ENCODE measurements around the gene LRRC37A2.
"Not testable (repeated sequence)": the region's sequence is repeated elsewhere in the genome, so short reads cannot be mapped to it uniquely, and the experiment has no call there.

The LRRC37A2 gene

DNA sequence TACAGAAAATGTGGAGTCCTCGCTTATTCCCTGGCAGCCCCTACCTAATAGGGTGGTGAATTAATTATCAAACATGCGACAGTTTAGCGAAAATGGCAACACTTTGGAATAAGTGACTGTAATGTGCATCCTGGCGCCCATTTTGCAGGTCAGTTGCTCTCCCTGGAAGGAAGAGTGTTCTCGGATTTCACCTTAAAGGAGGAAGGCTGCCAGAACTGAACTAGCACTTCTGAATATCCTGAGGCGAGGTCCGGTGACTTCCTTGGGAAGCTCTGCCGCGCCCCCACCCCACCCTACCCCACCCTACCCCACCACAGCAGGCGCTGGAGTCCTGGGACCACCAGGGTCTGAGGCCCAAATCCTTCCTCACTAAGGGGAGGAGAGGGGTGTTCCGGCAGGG lies at the start of gene LRRC37A2:
LRRC37A2 (plus strand) TSS at position 301 of the 400 bp plus-strand sequence. CDS start 245 bp downstream, outside the sequence.
- not testable (repeated sequence) for DNase-seq

DNA sequence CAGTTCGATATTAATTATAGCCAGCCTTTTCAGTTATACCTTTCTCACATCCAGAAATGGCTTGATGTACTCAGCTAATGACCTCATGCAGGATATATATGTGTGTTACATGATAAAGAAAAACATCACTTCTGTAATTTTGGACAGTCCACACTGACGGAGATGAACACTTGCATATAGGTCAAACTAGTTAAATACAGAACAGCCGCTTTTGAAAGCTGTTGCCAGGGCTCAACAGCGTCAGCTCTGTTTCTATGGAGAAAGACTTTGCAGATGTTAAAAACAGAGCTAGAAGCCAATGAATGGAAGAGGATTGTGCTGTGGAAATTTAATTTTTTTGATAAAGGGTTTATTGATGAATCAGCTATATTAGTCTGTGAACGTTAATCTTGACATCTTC lies 44.6 kb upstream of the LRRC37A2 start:
- DNase-seq, result not testable (repeated sequence)

DNA sequence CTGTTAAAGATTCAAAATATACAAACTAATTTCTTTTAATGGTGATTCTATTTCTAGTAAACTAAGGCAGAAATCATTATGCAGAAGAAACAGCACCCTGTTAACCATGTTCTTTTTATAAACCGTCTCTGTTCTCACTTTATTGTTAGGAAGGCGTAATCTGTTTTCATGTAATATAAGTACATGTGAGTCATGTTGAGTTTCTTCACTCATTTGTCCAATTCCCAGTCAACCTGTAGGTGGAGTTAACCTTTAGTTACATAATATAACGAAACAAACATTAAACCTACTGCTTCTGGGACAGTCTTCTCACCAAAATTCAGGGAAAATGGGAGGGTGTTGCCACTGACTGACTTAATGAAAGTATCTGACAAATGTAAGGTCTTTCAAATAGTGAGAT lies 37.8 kb upstream of the LRRC37A2 start:
- DNase-seq, result not testable (repeated sequence)

DNA sequence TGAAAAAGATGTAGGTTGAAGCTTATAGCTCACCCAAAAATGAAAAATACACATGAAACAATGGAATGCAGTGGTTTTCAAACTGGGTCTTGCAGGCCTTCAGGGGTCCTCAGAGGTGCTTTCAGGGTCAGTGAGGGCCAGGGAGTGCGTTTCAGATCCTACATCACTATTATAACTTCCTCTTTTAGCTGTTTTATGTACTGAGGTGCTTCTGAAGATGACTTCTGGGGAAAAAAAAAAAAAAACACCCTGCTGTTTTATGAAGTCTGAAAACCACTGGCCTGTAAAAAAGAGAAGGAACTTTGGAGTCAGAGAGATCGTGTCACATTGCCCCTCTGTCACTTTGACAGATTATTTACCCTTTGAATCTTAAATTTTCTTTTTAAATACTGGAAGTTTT lies 36.7 kb upstream of the LRRC37A2 start:
- not testable (repeated sequence) for DNase-seq

DNA sequence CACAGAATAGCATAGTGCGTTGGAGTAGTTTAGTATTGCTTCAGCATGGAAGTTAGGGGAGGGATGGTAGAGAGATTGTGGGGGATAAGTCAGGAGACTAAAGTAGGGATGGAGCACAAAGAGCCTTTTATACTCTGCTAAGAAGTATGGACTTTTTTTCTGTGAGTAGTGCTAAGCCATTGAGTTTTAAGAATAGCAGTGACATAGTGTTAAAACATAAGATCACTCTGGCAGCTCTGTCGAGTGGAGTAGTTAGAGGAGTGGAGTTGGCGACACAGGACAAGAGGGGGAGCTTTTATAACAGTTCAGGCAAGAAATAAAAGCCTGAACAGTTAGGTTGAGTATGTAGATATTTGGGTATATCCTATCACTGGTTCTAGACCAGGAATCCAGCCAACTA lies 33.4 kb upstream of the LRRC37A2 start:
- DNase-seq, result not testable (repeated sequence)

DNA sequence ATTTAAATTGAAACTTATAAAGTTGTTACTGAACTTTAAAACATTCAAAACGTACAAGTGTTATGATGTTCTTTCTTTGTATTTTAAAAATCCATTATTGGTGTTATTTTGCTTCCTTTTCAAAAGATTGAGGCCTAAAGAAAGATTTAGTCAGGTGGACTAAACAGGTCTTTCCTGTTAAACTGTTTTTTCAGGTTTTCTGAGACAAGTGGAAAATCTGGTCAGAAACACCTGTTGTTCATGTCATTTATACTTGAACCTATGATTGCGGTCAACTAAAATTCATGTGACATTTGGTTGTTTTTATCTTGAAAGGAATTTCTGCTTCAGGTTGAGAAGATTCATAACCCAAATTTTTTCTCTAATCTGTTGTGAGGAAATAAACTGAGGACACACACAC lies 31.0 kb upstream of the LRRC37A2 start:
- not testable (repeated sequence) for DNase-seq

DNA sequence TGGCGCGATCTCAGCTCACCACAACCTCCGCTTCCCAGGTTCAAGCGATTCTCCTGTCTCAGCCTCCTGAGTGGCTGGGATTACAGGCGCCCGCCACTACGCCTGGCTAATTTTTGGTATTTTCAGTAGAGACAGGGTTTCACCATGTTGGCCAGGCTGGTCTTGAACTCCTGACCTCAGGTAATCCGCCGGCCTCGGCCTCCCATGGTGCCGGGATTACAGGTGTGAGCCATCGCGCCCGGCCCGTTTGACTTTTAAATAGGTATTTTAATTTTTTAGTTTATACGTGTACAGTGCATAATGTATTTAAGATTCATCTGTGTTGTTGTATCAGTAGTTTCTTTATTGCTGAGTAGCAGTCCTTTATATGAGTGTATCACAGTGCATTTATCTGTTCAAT lies 20.2 kb upstream of the LRRC37A2 start:
- not testable (repeated sequence) for DNase-seq

DNA sequence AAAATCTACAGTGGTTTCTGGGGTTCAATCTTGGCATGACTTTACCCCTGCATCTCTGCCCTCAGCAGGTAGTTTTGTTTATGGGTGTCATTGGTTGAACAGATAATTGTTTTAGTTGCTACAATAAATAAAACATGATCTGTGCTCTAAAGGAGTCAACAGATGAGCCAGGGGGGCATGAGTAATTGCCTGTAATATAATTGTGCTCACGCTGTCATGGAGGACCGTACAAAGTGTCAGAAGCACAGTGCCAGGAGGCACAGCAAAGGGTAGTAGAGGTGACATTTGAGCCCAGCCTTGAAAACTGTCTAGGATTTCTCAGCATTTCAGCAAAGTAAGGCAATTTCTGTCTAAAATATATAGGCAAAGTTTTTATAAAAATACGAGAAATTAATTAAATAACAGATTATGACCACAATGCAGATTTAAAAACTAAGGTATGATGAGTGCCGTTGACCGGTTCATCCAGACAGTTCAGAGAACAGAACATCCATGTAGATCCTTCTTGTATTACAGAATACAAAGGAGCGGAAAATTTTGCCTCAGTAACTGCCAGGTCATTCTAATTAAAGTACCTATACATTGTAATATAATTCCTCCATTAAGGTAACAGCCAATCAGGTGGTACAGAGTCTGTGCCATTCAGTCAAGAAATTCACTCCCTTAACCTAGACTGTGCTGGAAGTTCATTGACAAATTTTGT lies 12.7 kb upstream of the LRRC37A2 start:
- not testable (repeated sequence) for DNase-seq

DNA sequence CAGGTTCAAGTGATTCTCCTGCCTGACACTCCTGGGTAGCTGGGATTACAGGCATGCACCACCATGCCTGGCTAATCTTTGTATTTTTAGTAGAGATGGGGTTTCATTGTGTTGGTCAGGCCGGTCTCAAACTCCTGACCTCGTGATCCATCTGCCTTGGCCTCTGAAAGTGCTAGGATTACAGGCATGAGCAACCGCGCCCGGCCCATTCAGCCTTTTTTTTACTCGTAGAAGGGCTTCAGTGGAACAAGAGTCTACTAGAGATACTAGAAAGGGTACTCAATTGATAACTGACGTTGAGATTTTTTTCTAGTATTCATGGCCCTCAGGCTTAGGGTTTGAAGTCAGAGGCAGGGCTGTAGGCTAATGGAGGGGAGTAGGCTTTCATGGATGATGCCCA lies 6.4 kb upstream of the LRRC37A2 start:
- DNase-seq, result not testable (repeated sequence)

DNA sequence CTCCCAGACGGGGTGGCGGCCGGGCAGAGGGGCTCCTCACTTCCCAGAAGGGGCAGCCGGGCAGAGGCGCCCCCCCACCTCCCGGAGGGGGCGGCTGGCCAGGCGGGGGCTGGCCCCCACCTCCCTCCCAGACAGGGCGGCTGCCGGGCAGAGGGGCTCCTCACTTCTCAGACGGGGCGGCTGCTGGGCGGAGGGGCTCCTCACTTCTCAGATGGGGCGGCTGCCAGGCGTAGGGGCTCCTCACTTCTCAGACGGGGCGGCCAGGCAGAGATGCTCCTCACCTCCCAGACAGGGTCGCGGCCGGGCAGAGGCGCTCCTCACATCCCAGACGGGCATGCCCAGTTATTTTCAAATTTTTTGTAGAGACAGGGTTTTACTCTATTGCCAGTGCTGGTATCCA lies 22.4 kb downstream of the LRRC37A2 start:
- not testable (repeated sequence) for DNase-seq

DNA sequence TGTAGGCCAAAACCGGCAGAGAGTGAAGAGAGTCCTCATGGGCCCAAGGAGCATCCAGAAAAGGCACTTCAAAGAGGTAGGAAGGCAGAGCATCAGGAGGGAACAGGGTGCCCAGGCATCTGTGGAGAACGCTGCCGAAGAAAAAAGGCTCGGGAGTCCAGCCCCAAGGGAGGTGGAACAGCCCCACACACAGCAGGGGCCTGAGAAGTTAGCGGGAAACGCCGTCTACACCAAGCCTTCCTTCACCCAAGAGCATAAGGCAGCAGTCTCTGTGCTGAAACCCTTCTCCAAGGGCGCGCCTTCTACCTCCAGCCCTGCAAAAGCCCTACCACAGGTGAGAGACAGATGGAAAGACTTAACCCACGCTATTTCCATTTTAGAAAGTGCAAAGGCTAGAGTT lies 36.3 kb downstream of the LRRC37A2 start:
- not testable (repeated sequence) for DNase-seq

DNA sequence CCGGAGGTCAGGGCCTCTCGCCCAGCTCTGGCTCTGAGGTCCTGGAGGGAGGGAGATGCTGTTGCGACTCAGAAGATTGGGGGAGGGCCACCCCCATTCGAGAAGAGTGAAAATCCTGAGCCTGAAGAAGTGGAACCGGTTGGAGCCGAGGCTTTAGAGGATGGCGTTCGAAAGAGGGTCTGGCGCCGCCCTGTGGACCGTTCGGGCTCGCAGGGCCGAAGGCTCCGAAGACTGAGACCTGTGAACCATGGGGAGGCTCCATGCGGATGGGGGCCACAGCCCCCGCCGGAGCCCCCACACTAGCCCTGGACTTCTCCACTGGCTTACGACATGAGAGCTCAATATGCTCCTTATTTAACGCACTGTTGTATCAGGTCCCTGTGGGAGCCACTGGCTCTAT lies 46.9 kb downstream of the LRRC37A2 start:
- DNase-seq, result not testable (repeated sequence)

DNA sequence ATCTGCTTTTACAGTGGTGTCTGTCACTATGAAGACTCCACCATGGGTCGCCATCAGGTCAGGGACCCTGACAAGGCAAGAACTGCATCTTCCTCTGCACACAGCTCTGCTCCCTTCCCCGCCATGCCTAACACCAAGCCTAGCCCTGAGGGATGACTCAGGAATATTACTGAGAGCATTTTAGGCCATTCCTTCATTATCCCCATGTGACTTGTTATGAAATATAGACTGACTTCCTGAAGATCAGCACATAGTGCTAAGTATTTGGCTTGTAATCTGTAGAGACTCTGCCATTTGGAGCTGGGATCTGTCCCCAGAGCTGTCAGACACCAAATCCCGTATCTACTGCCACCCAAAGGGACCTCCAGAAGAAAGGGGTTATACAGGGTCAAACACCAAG lies 47.8 kb downstream of the LRRC37A2 start:
- not testable (repeated sequence) for DNase-seq

DNA sequence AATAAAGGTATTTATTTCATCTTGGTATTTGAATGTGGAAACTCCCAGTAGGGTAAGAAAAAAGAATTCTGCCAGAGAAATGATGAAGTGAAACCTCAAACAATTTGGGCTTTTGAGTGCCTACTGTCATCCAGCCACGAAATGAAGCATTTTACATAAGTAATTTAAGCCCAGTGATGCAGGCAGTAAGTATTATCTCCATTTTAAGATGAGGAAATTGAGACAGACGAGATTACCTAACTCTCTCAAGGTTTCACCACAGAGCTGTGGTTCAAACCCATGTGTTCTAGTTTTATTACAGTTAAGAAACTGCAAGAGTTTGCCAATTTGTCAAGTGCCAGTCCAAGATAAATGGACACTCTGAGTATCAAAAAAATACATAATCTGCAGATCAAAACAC lies 54.0 kb downstream of the LRRC37A2 start:
- DNase-seq, result not testable (repeated sequence)

DNA sequence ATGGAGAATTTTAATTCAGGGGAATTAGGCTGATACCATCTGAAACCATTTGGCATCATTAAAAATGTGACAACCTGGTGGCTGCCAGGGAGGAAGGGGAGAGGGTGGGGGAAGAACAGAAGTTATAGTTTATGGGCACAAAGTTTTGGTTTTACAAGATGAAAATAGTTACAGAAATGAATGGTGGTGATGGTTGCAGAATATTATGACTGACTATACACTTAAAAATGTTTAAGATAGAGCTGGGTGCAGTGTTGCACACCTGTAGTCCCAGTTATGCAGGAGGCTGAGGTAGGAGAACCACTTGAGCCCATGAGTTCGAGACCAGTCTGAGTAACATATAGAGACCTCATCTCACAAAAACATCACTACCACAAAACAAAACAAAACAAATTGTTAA lies 54.7 kb downstream of the LRRC37A2 start:
- DNase-seq, result not testable (repeated sequence)

DNA sequence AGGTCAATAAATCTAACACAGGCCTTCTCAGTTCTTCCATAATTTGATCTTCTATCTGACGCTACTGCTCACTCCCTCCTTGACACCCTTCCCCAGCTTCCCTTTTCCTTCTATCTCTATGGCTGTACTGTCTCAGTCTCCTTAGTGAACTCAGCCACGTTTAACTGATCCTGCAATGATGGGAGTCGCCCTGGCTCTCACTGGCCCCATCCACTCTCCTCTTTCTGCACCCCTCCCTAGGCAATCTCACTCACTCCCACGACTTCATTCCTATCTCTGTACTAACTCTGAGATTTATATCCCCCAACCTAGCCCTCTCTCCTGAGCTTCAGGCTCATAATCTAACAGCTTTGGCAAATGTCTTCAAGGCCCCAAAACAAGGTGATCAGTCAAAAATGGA lies 59.5 kb downstream of the LRRC37A2 start:
- DNase-seq, result not testable (repeated sequence)

DNA sequence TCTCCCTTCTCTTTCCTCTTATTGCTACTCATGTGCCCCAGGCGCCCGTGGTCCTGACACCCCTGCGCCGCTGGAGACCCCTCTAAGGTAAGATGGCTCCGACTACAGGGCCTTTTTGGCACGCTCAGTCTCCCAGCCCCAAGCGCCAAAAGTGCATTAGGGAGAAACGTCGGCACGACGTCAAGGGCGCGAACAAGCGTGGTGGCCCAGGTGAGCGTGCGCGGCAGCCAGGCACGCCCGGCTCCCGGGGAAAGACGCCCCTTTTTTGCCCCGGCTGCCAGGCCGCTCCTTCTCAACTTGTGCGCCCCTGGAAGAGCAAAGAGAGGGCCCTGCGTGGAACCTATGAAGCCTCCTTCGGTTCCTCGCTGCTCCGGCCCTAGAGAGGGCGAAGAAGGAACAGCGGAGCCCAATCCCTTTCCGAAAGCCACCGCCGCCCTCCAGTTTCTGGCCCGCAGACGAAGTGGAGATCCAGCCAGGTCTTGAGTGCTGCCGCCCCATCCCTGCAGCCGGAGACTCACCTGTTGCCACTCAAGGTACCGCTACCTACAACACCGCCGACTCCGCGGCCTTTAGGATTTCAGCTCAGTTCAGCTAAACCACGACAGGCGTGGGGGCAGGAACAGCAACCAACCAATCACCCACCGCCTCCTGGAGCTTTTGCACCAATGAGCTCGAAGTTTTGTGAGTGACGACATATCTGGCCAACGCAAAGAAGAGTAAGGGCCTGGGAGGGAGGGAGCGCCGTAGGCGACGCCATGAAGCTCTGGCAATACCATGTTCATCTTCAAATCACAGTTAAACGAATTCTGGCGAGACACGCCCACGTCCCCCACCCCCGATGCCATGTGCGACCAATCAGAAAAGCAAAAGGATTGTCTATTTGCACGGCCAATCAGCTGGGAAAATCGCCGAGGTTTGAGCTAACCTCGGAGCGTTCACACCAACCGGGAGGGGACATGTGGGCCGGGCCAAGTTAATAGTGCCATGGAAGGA lies 67.1 kb downstream of the LRRC37A2 start, which contains the start of gene ARL17A:
ARL17A (minus strand) TSS at position 609 of the 993 bp plus-strand sequence. CDS start 3,369 bp downstream, outside the sequence.
- DNase-seq, result peak; percentile 93 to 96

DNA sequence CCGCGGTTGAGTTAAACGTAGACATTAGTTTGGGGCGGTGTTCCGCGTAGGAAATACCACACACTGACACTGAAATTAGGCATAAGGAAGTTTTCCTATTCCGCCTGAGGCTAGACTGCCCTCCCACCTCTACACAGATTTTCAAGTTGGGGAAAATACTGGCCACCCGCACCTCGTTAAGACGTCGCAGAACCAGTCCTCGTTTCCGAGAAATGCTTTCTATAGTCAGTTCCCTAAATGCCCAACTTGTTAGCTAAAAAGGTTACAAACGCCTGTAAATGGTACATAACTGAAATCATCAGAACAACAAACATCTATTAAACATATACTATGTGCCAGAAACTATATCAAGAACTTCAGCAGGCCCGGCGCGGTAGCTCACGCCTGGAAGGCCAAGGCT lies 67.8 kb downstream of the LRRC37A2 start:
- DNase-seq, result peak in 1 of 2 donors; percentile 47

DNA sequence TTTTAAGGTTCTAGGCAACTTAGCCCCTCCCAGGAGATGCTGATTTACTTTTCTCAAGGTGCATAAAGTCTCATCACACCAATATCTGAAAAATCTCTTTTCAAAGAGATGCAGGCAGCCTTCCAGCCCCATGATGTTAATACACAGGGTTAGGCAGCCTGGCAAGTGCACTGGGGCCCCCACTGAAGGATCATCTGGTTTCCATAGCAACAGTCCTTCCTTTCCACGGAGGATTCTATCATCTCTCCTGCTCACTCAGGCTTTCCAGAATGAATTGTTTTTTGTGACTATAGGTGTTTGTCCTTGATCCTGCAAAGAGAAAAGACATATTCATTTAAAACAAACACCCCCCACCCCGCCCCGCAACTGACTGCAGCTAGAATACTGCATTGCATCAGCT lies 73.2 kb downstream of the LRRC37A2 start:
- not testable (repeated sequence) for DNase-seq

DNA sequence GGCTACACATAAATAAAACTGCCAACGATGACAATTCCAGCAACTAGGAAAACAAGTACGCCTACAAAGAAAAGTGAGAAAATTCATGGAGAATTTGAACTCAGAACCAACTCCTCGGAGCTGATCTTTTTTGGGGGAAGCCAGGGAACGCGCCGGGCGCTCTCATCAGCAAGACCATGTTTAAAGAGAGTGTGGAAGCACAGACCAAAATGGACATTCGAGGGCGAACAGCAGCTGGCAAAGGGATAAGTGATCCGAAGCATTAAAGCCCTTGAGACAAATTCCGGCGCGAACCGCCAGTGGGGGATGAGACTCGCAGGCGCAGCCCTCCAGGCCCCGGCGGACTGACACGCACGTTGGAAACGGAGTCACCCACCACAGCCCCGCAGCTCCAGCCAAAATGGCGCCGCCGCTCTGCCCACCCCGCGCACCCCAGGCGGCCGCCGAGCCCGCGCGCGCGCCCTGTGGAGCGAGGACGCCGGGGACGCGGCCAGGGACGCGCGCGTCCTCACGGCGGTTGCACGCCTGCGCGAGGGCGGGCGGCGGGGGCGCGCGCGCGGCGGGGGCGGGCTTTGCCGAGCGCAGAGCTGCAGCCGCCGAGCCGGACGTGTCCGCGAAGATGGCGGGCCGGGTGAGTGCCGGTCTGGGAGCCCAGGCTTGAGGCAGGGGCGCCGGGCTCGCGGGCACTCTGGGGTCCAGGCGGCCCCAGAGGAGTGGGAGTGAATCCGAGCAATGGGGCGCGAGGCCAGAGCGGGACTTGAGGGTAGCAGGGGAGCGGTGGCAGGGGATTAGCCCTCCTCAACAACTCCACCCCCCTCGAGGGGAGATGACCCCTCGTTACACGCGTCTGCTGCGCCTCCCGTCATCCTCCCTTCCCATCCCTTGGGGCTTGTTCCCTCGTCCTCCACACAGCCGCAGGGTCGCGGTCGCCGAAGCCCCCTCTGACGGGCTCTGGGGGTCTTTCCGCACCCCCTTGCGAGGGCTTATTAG lies 78.2 kb downstream of the LRRC37A2 start, which contains the start of gene NSF:
NSF (plus strand) TSS at position 513 of the 990 bp plus-strand sequence; CDS start at position 620, 107 bp downstream.
- DNase-seq, result not testable (repeated sequence)

DNA sequence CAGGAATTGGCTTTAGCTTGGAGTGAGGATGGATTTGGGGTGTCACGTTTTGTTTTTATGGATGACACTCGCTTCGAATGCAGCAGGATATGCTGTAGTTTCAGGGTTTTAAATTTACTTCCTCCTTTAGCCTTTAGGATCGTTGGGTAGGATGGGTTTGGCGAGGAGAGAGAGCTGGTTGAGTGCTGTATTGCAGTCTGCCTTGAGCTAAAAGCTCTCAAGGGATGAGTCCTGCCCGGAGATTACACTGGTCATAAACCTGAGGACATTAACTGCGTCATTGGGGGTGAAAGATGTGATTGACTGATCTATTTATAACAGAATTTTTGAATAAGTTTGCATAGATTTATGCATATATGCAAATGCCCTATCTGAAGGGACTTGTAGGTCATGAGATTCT lies 79.1 kb downstream of the LRRC37A2 start:
- not testable (repeated sequence) for DNase-seq

Data from CD4-positive, alpha-beta T cell treated with Interferon alpha-2 for 1 hour (primary cell).